H1 (cell line): Measurements from ENCODE around the gene RPS21. TPM values are rescaled to one million over a fixed set of nuclear protein-coding genes. Genes with fewer than 3 reads are reported as not detected.

Experiments used
- CTCF ChIA-PET: fragments of 300-600 bp; sonication (Branson Sonifier 250); formaldehyde crosslinking; loops from one replicate; lab custom pipeline; 2021; ENCODE audit not compliant: partially characterized antibody; lab: Charles Lee
- POLR2A ChIA-PET: fragments of 300-600 bp; sonication (Branson Sonifier 250); formaldehyde crosslinking; loops from one replicate; lab custom pipeline; 2021; ENCODE audit warnings: inconsistent platforms; ENCODE audit not compliant: partially characterized antibody; lab: Charles Lee
- DNase-seq, 2 experiments: peaks; one replicate each; pipeline versions ENCODE4 v3.0.0 to v3.0.0-alpha.2; 2010 to 2022; ENCODE audit warnings: low spot score in 2 of 2, low read depth in 1 of 2, mixed read lengths in 1 of 2
- FAIRE-seq: peaks from 2 replicates; lab custom pipeline; 2011; peaks lifted over from hg19 to GRCh38; lab: Jason Lieb, UNC
- H2AFZ ChIP-seq: 2 replicates; pipeline ENCODE4 v1.8.1; 2012; ENCODE audit warnings: low read length, inconsistent platforms
- H2AK5ac ChIP-seq: 2 replicates; pipeline ENCODE4 v1.6.1; 2013; ENCODE audit warnings: low read depth, low read length
- H2BK120ac ChIP-seq: replicated peaks from 2 replicates; pipeline ENCODE3; 2013; ENCODE audit warnings: low read depth, low read length, inconsistent platforms
- H2BK12ac ChIP-seq: 2 replicates; pipeline ENCODE4 v1.6.1; 2013; ENCODE audit warnings: low read depth, low read length
- H2BK15ac ChIP-seq: 2 replicates; pipeline ENCODE4 v1.6.1; 2013; ENCODE audit warnings: low read length
- H2BK20ac ChIP-seq: 2 replicates; pipeline ENCODE4 v1.6.1; 2013; ENCODE audit warnings: low read length
- H2BK5ac ChIP-seq: 2 replicates; pipeline ENCODE4 v1.6.1; 2013; ENCODE audit warnings: low read depth, low read length
- H3K14ac ChIP-seq: 2 replicates; pipeline ENCODE4 v1.6.1; 2013; ENCODE audit warnings: inconsistent platforms; ENCODE audit not compliant: insufficient read length
- H3K18ac ChIP-seq: 2 replicates; pipeline ENCODE4 v1.6.1; 2013; ENCODE audit warnings: low read length; ENCODE audit errors: extremely low read depth
- H3K23ac ChIP-seq: 2 replicates; pipeline ENCODE4 v1.6.1; 2013; ENCODE audit warnings: inconsistent platforms; ENCODE audit not compliant: insufficient read length
- H3K23me2 ChIP-seq: 2 replicates; pipeline ENCODE4 v1.6.1; 2013; ENCODE audit warnings: low read depth, low read length
- H3K27ac ChIP-seq: 2 replicates; pipeline ENCODE4 v1.6.1; 2011; ENCODE audit warnings: low read depth, low read length, inconsistent platforms
- H3K27me3 ChIP-seq, 4 experiments: replicated peaks in 1 of 4; 1 replicate in 1 of 4; 2 replicates in 3 of 4; pipeline versions ENCODE4 v1.6.1 to v1.8.1; 2011 to 2013; ENCODE audit warnings: low read length in 3 of 4, mild to moderate bottlenecking in 3 of 4, inconsistent platforms in 2 of 4, mixed read lengths in 2 of 4, moderate library complexity in 1 of 4; ENCODE audit not compliant: control insufficient read depth in 3 of 4, insufficient read depth in 3 of 4; ENCODE audit errors: extremely low read depth in 1 of 4
- H3K36me3 ChIP-seq, 4 experiments: 2 replicates each; pipeline versions ENCODE4 v1.6.1 to v1.8.1; 2011 to 2013; ENCODE audit warnings: mild to moderate bottlenecking in 4 of 4, low read length in 3 of 4, moderate library complexity in 2 of 4, control low read depth in 1 of 4, inconsistent platforms in 1 of 4; ENCODE audit not compliant: insufficient read depth in 4 of 4, control insufficient read depth in 2 of 4
- H3K4ac ChIP-seq: replicated peaks from 2 replicates; pipeline ENCODE3; 2013; ENCODE audit warnings: low read length, low read depth, mixed read lengths, inconsistent platforms; ENCODE audit not compliant: insufficient read length
- H3K4me1 ChIP-seq, 4 experiments: replicated peaks in 1 of 4; 1 replicate in 1 of 4; 2 replicates in 3 of 4; pipeline versions ENCODE4 v1.6.1 to v1.8.1; 2011 to 2013; ENCODE audit warnings: low read length in 3 of 4, inconsistent platforms in 2 of 4, mixed read lengths in 1 of 4; ENCODE audit not compliant: insufficient read depth in 4 of 4, control insufficient read depth in 3 of 4
- H3K4me2 ChIP-seq, 2 experiments: 2 replicates each; pipeline versions ENCODE4 v1.6.1 to v1.8.1; 2011 to 2013; ENCODE audit warnings: low read depth in 2 of 2, low read length in 2 of 2, control low read depth in 1 of 2, inconsistent platforms in 1 of 2, mild to moderate bottlenecking in 1 of 2; ENCODE audit not compliant: insufficient read depth in 1 of 2
- H3K4me3 ChIP-seq, 4 experiments: fragments of 200-600, 300-600 bp in 1 of 4; sonication (generic), shearing (Covaris generic), sonication (Bioruptor Twin) in 1 of 4; 2 replicates each; pipeline versions ENCODE4 v1.5.1 to v1.8.1; 2011 to 2016; ENCODE audit warnings: low read length in 4 of 4, low read depth in 3 of 4, control low read depth in 2 of 4, inconsistent platforms in 2 of 4, mild to moderate bottlenecking in 2 of 4, mixed read lengths in 1 of 4, moderate library complexity in 1 of 4; ENCODE audit not compliant: insufficient read depth in 2 of 4; ENCODE audit errors: extremely low read depth in 1 of 4
- H3K56ac ChIP-seq: replicated peaks from 2 replicates; pipeline ENCODE3; 2013; ENCODE audit warnings: low read depth, mild to moderate bottlenecking, mixed read lengths, low read length, inconsistent platforms; ENCODE audit not compliant: insufficient read length
- H3K79me1 ChIP-seq: 2 replicates; pipeline ENCODE4 v1.6.1; 2013; ENCODE audit warnings: low read depth, low read length, control low read depth
- H3K79me2 ChIP-seq, 2 experiments: 2 replicates each; pipeline versions ENCODE4 v1.6.1 to v1.8.1; 2012 to 2013; ENCODE audit warnings: low read length in 2 of 2, mild to moderate bottlenecking in 2 of 2, inconsistent platforms in 1 of 2; ENCODE audit not compliant: insufficient read depth in 2 of 2, control insufficient read depth in 1 of 2
- H3K9ac ChIP-seq, 4 experiments: replicated peaks in 1 of 4; 1 replicate in 1 of 4; 2 replicates in 3 of 4; pipeline versions ENCODE4 v1.6.1 to v1.8.1; 2011 to 2013; ENCODE audit warnings: low read depth in 3 of 4, low read length in 3 of 4, control low read depth in 2 of 4, mild to moderate bottlenecking in 2 of 4, moderate library complexity in 2 of 4, inconsistent platforms in 1 of 4; ENCODE audit errors: extremely low read depth in 1 of 4
- H3K9me3 ChIP-seq, 2 experiments: 2 replicates each; pipeline versions ENCODE4 v1.6.1 to v1.8.1; 2012 to 2013; ENCODE audit warnings: mild to moderate bottlenecking in 2 of 2, moderate library complexity in 2 of 2, control low read depth in 1 of 2, inconsistent platforms in 1 of 2, low read depth in 1 of 2, low read length in 1 of 2, mixed read lengths in 1 of 2; ENCODE audit not compliant: insufficient read depth in 2 of 2
- H4K20me1 ChIP-seq, 2 experiments: replicated peaks in 1 of 2; 2 replicates each; pipeline versions ENCODE3 to v1.8.1; 2011 to 2013; ENCODE audit warnings: inconsistent platforms in 2 of 2, low read length in 2 of 2, mild to moderate bottlenecking in 1 of 2; ENCODE audit not compliant: insufficient read depth in 2 of 2, control insufficient read depth in 1 of 2
- H4K5ac ChIP-seq: 2 replicates; pipeline ENCODE4 v1.6.1; 2013; ENCODE audit warnings: low read length, low read depth, mixed read lengths, inconsistent platforms; ENCODE audit not compliant: insufficient read length
- H4K8ac ChIP-seq: 2 replicates; pipeline ENCODE4 v1.8.0; 2013; ENCODE audit warnings: mild to moderate bottlenecking, moderate library complexity, low read length, inconsistent platforms; ENCODE audit not compliant: insufficient read depth; ENCODE audit errors: extremely low read depth
- H4K91ac ChIP-seq: replicated peaks from 2 replicates; pipeline ENCODE3; 2013; ENCODE audit warnings: low read length, mixed read lengths, inconsistent platforms; ENCODE audit not compliant: insufficient read length
- PHF8 ChIP-seq: fragments of 200-600 bp; sonication (generic); conservative IDR thresholded peaks from 2 replicates; pipeline ENCODE4 v1.7.1; 2012; ENCODE audit warnings: low read depth, mild to moderate bottlenecking, inconsistent platforms, low read length, moderate library complexity
- POLR2A ChIP-seq, 2 experiments: IDR thresholded peaks; 1 replicate in 1 of 2; 2 replicates in 1 of 2; pipeline ENCODE4 v1.6.1; 2011; ENCODE audit warnings: low read depth in 2 of 2, low read length in 2 of 2, mild to moderate bottlenecking in 2 of 2; ENCODE audit errors: control extremely low read depth in 1 of 2
- RBBP5 ChIP-seq: IDR thresholded peaks from 2 replicates; pipeline ENCODE4 v1.7.1; 2012; ENCODE audit warnings: low read depth, mild to moderate bottlenecking, inconsistent platforms, low read length, moderate library complexity, borderline replicate concordance
- SIN3A ChIP-seq, 2 experiments: IDR thresholded peaks in 1 of 2; conservative IDR thresholded peaks in 1 of 2; 2 replicates each; pipeline ENCODE4 v1.6.1; 2011 to 2012; ENCODE audit warnings: low read length in 2 of 2, improper control_type of control experiment in 1 of 2, low read depth in 1 of 2, mild to moderate bottlenecking in 1 of 2
- SIRT6 ChIP-seq: IDR thresholded peaks from one replicate; pipeline ENCODE4 v1.7.1; 2012; ENCODE audit warnings: low read length, inconsistent platforms
- SP2 ChIP-seq: IDR thresholded peaks from 2 replicates; pipeline ENCODE4 v1.6.1; 2012; ENCODE audit warnings: mild to moderate bottlenecking, low read length, inconsistent platforms
- TEAD4 ChIP-seq: IDR thresholded peaks from 2 replicates; pipeline ENCODE4 v1.6.1; 2012; ENCODE audit warnings: low read depth, low read length, inconsistent platforms, mixed read lengths
- WGBS, 2 experiments: shearing (Covaris generic) in 1 of 2; methylation state at CpG; one replicate each; pipeline versions ENCODE4 v1.1.6 to v1.1.7; 2013 to 2015; ENCODE audit warnings: low lambda C conversion rate in 2 of 2, mixed read lengths in 2 of 2, inconsistent platforms in 1 of 2, low coverage in 1 of 2, missing lambda C conversion rate in 1 of 2; ENCODE audit not compliant: insufficient replicate concordance in 2 of 2, insufficient coverage in 1 of 2, insufficient read length in 1 of 2; ENCODE audit errors: extremely low coverage in 1 of 2, missing lambda C conversion rate in 1 of 2; 5-methylcytosine and 5-hydroxymethylcytosine counted together
- polyA plus RNA-seq, 7 experiments: library from polyadenylated mRNA; depleted of rRNA in 3 of 7; stranded (reverse) in 5 of 7; unstranded in 2 of 7; fragments of >200 nt in 5 of 7; fragments of 200-250 nt in 2 of 7; gene quantifications; 1 replicate in 5 of 7; 2 replicates in 1 of 7; 4 replicates in 1 of 7; pipeline versions ENCODE4 v1.2.1 to v1.2.3, GENCODE V29; 2011 to 2013; ENCODE audit warnings: missing spikeins in 2 of 7, mixed read lengths in 2 of 7
- total RNA-seq: library from RNA; stranded (reverse); fragmentation: NEBNext Ultra II Directional; extraction: Animal tissue kit (Norgen Biotek cat#: 25700); gene quantifications from 2 replicates; pipeline ENCODE4 v1.2.1, GENCODE V29; 2021
- TF ChIP-seq, protein P1 (sequence below): IDR thresholded peaks from 2 replicates; pipeline ENCODE4 v1.6.1; 2012; ENCODE audit warnings: inconsistent platforms
- TF ChIP-seq, protein P2 (sequence below): IDR thresholded peaks from 2 replicates; pipeline ENCODE4 v1.6.1; 2012; ENCODE audit warnings: low read length, inconsistent platforms

Gene RPS21
- total and polyA plus RNA-seq, 2 of the 8 experiments (the other 6 are each of a cell fraction or from before 2014, with no cell fraction given) = 1,787 to 7,219 TPM

DNA sequence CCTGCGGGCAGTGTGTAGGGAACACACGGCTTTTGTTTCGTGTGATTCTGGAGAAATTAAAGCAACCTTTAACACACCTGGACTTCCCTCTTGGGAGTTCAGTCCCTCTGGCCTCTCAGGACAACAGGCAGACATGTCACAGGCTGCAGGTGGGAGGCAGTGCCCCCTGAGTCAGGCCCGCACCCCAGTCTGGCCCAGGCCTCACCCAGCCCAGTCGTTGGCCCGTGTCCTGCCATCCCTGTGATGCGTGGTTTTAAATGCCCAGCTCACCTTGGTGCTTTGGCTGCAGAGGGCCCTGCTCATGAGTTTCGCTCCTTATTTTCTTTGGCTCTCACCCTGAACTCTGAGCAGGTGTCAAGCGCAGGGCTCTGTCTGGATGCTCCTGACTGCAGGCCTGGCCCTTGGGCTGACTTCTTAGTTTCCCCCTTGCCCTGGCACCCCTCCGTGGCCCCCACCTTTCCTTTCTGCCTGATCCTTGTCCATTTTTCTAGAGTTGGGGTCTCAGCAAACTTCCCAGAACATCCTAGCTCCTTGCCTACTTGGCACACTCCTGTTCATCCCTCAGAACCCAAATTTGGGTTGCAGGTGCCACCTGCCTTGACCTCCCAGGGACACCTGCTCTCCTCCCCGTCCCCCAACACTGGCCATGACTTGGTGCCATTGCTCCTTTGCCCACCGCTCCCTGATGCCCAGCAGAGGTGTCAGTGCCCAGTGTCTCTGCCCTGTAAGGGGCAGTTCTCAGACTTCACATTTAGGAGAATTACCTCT lies 22.4 kb downstream of the RPS21 start:
- no peak overlapping the region for H3K23ac ChIP-seq
- no peak overlapping the region for H4K5ac ChIP-seq
- H3K27ac ChIP-seq = no peak overlapping the region
- no peaks in the 10 kb centered on the region; the same call in 1 of the 2 replicates for H3K23me2 ChIP-seq
- H2BK20ac ChIP-seq = no peak overlapping the region
- no peak overlapping the region for H3K56ac ChIP-seq
- no peak overlapping the region for H2BK120ac ChIP-seq
- no peak overlapping the region for H3K9ac ChIP-seq
- FAIRE-seq (no peak), DNase-seq (no peak)
- H3K27me3 ChIP-seq = peaks cover 0 to 8% (median 1%) of the 10 kb centered on the region in 4 experiments; a peak in 2 of 7 replicates
- ChIA-PET POLR2A (interaction anchor here (1.0 to 4.0 kb wide), 9 partner anchors 11 to 225 kb away, joined by 3 to 25 read pairs (median 4); partner anchors contain the start of gene RBBP8NL), CTCF (interaction anchor here (0.7 to 7.1 kb wide), 33 partner anchors 8 to 291 kb away, joined by 3 to 104 read pairs (median 4); partner anchors contain the start of gene RBBP8NL)
- H4K20me1 ChIP-seq = peaks cover 0 to 18% of the 10 kb centered on the region in 2 experiments
- peak overlapping the region; percentile 30 for H4K91ac ChIP-seq
- no peaks in the 10 kb centered on the region for H3K36me3 ChIP-seq
- no peak overlapping the region for H2BK5ac ChIP-seq
- H3K4me2 ChIP-seq = no peak overlapping the region
- H4K8ac ChIP-seq = no peak overlapping the region
- 91% methylated on average over 12 of the region's 12 CpGs; no CpG with 5 or more reads in 1 of the 2 experiments for WGBS, 2 experiments
- 0 out of 2 replicates have a peak overlapping the region, but pooled peaks have one; percentile 18 for H2BK12ac ChIP-seq
- no peaks in the 10 kb centered on the region for H3K9me3 ChIP-seq
- no peaks in the 10 kb centered on the region; a peak in 1 of 4 replicates for H3K79me2 ChIP-seq
- no peak overlapping the region for H2AFZ ChIP-seq
- peak overlapping the region; percentile 53; the same call in 1 of the 2 replicates for H2BK15ac ChIP-seq
- no peaks in the 10 kb centered on the region for H3K79me1 ChIP-seq
- no peak overlapping the region for H3K14ac ChIP-seq
- no peak overlapping the region for H3K4me3 ChIP-seq
- peak overlapping the region; percentile 31; the same call in 1 of the 2 replicates for H2AK5ac ChIP-seq
- H3K18ac ChIP-seq = no peak overlapping the region
- H3K4ac ChIP-seq = no peak overlapping the region
- H3K4me1 ChIP-seq = peaks cover 0 to 26% (median 8%) of the 10 kb centered on the region in 4 experiments; a peak in 6 of 7 replicates
- TF ChIP-seq, protein P1, sequence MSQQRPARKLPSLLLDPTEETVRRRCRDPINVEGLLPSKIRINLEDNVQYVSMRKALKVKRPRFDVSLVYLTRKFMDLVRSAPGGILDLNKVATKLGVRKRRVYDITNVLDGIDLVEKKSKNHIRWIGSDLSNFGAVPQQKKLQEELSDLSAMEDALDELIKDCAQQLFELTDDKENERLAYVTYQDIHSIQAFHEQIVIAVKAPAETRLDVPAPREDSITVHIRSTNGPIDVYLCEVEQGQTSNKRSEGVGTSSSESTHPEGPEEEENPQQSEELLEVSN = no peak
- TF ChIP-seq TEAD4 (no peak), PHF8 (no peak), POLR2A (IDR thresholded peaks at IDR 0.05; ENCODE audit: control extremely low read depth in 1 of 2, low read depth in 2 of 2, low read length in 2 of 2) (no peak), RBBP5 (no peak), SP2 (no peak), SIRT6 (no peak), SIN3A (conservative IDR thresholded peaks at IDR 0.05 in 1 of 2, IDR thresholded peaks at IDR 0.05 in 1 of 2; ENCODE audit: low read depth in 1 of 2, low read length in 2 of 2) (no peak)
- TF ChIP-seq, protein P2, sequence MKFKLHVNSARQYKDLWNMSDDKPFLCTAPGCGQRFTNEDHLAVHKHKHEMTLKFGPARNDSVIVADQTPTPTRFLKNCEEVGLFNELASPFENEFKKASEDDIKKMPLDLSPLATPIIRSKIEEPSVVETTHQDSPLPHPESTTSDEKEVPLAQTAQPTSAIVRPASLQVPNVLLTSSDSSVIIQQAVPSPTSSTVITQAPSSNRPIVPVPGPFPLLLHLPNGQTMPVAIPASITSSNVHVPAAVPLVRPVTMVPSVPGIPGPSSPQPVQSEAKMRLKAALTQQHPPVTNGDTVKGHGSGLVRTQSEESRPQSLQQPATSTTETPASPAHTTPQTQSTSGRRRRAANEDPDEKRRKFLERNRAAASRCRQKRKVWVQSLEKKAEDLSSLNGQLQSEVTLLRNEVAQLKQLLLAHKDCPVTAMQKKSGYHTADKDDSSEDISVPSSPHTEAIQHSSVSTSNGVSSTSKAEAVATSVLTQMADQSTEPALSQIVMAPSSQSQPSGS = no peak
